Trophoblast cell (in vitro differentiated cells and primary cell): ENCODE data around the gene GOLGA6B.
"Not testable (repeated sequence)": the region's sequence is repeated elsewhere in the genome, so short reads cannot be mapped to it uniquely, and the experiment has no call there.

Experiments used
- DNase-seq, 2 donors: peaks; one replicate each; pipeline ENCODE4 v3.0.0-alpha.2; 2016
- H2AFZ ChIP-seq: 2 replicates; pipeline ENCODE4 v1.6.1; 2013; ENCODE audit warnings: low read length, moderate library complexity, mild to moderate bottlenecking; ENCODE audit not compliant: insufficient read depth, poor library complexity
- H2AK5ac ChIP-seq: 2 replicates; pipeline ENCODE4 v1.6.1; 2013; ENCODE audit warnings: mild to moderate bottlenecking, low read length
- H2BK120ac ChIP-seq: 2 replicates; pipeline ENCODE4 v1.6.1; 2013; ENCODE audit warnings: low read length, mild to moderate bottlenecking, moderate library complexity; ENCODE audit not compliant: insufficient read depth, poor library complexity
- H2BK12ac ChIP-seq: 2 replicates; pipeline ENCODE4 v1.6.1; 2013; ENCODE audit warnings: mild to moderate bottlenecking, low read length, moderate library complexity
- H2BK5ac ChIP-seq: 2 replicates; pipeline ENCODE4 v1.6.1; 2013; ENCODE audit warnings: low read length, low read depth, moderate library complexity, mild to moderate bottlenecking; ENCODE audit not compliant: poor library complexity
- H3K14ac ChIP-seq: 2 replicates; pipeline ENCODE4 v1.6.1; 2013; ENCODE audit warnings: mild to moderate bottlenecking, low read length
- H3K18ac ChIP-seq: 2 replicates; pipeline ENCODE4 v1.6.1; 2013; ENCODE audit warnings: mild to moderate bottlenecking, low read length
- H3K23ac ChIP-seq: 2 replicates; pipeline ENCODE4 v1.6.1; 2013; ENCODE audit warnings: low read length
- H3K27ac ChIP-seq: 2 replicates; pipeline ENCODE4 v1.5.1; 2013; ENCODE audit warnings: low read depth, mild to moderate bottlenecking, inconsistent platforms, low read length, moderate library complexity
- H3K27me3 ChIP-seq: 2 replicates; pipeline ENCODE4 v1.6.1; 2013; ENCODE audit warnings: inconsistent platforms, mild to moderate bottlenecking, low read length, moderate library complexity; ENCODE audit not compliant: insufficient read depth
- H3K36me3 ChIP-seq, 2 experiments: 1 replicate in 1 of 2; 2 replicates in 1 of 2; pipeline ENCODE4 v1.6.1; 2013; ENCODE audit warnings: low read length in 2 of 2, mild to moderate bottlenecking in 2 of 2, moderate library complexity in 1 of 2; ENCODE audit not compliant: insufficient read depth in 2 of 2, control insufficient read depth in 1 of 2
- H3K4ac ChIP-seq: 2 replicates; pipeline ENCODE4 v1.6.1; 2013; ENCODE audit warnings: low read depth, mild to moderate bottlenecking, low read length, moderate library complexity
- H3K4me1 ChIP-seq, 2 experiments: 1 replicate in 1 of 2; 2 replicates in 1 of 2; pipeline ENCODE4 v1.6.1; 2013; ENCODE audit warnings: low read length in 2 of 2, mild to moderate bottlenecking in 2 of 2, moderate library complexity in 1 of 2; ENCODE audit not compliant: insufficient read depth in 2 of 2, control insufficient read depth in 1 of 2
- H3K4me2 ChIP-seq: 2 replicates; pipeline ENCODE4 v1.6.1; 2013; ENCODE audit warnings: inconsistent platforms, mild to moderate bottlenecking, low read length, moderate library complexity
- H3K4me3 ChIP-seq: 2 replicates; pipeline ENCODE4 v1.5.1; 2013; ENCODE audit warnings: mild to moderate bottlenecking, low read depth, low read length, inconsistent platforms
- H3K79me1 ChIP-seq: one replicate; pipeline ENCODE4 v1.6.1; 2013; ENCODE audit warnings: low read length
- H3K79me2 ChIP-seq: 2 replicates; pipeline ENCODE4 v1.6.1; 2013; ENCODE audit warnings: low read length, mild to moderate bottlenecking; ENCODE audit not compliant: control insufficient read depth, insufficient read depth, poor library complexity
- H3K9ac ChIP-seq: 2 replicates; pipeline ENCODE4 v1.6.1; 2013; ENCODE audit warnings: mild to moderate bottlenecking, low read length
- H3K9me3 ChIP-seq: 2 replicates; pipeline ENCODE4 v1.6.1; 2013; ENCODE audit warnings: low read depth, mild to moderate bottlenecking, control low read depth, inconsistent platforms, low read length; ENCODE audit not compliant: insufficient read depth
- H4K12ac ChIP-seq: 2 replicates; pipeline ENCODE4 v1.6.1; 2013; ENCODE audit warnings: low read depth, mild to moderate bottlenecking, low read length, moderate library complexity
- H4K8ac ChIP-seq: 2 replicates; pipeline ENCODE4 v1.6.1; 2013; ENCODE audit warnings: low read depth, mild to moderate bottlenecking, low read length, moderate library complexity
- H4K91ac ChIP-seq: one replicate; pipeline ENCODE4 v1.6.1; 2013; ENCODE audit warnings: low read depth, mild to moderate bottlenecking, low read length, moderate library complexity
- WGBS: extraction: QIAGEN DNeasy Blood & Tissue Kit; methylation state at CpG from one replicate; pipeline ENCODE4 v1.1.7; 2013; ENCODE audit warnings: missing lambda C conversion rate; ENCODE audit not compliant: insufficient read length, insufficient coverage; ENCODE audit errors: extremely low coverage; 5-methylcytosine and 5-hydroxymethylcytosine counted together

GOLGA6B gene

DNA sequence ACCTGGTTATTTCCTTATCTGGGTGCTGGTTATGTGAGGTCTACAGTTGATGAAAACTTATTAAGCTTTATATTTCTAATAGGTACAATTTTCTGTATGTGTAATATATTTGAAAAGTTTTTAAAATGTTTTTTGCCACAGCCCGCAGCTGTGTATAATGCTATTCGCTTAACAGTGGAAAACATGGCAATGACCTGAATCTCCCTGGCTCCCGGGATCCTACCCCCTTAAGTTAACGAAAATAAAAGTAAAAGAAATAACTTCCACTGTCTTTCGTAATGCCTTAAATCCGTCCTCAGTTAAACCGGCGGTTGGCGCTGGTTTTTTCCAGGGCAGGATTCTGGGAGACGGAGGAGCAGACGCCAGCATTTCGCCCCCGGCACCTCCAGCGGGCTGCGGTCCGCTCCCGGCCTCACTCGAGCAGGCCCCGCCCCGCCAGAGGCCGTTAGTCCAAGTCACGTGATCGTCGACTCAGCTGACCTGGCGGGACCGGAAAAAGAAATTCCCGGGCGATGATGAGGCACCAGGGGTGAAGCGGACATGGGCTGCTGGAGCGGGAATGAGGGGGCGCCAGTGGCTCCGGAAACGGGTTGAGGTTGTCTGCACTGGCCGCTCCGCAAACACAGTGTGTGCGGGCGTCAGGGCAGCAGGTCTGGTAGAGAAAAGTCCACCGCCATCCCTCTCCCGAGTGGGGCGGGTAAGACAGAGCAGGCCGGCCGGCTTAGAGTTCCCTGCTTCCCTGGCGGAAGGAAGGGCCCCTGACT is 17.8 kb upstream of the GOLGA6B start:
- Histone ChIP-seq H3K4me2 (peak overlapping the region; percentile 51), H4K12ac (peak overlapping the region; percentile 59), H4K8ac (peak overlapping the region; percentile 66)
- not testable (repeated sequence) for H2BK5ac ChIP-seq, H3K14ac ChIP-seq, H3K27me3 ChIP-seq, H3K18ac ChIP-seq, H3K4me1 ChIP-seq, H3K27ac ChIP-seq, H2AK5ac ChIP-seq, H4K91ac ChIP-seq, H3K4me3 ChIP-seq, H3K9me3 ChIP-seq, H3K9ac ChIP-seq, H3K23ac ChIP-seq, H3K4ac ChIP-seq, H2AFZ ChIP-seq, H3K79me2 ChIP-seq, H3K79me1 ChIP-seq, H2BK12ac ChIP-seq, H3K36me3 ChIP-seq, H2BK120ac ChIP-seq
- peak; percentile 62 to 77 for DNase-seq
- no CpG with 5 or more reads among the region's 43 CpGs for WGBS

DNA sequence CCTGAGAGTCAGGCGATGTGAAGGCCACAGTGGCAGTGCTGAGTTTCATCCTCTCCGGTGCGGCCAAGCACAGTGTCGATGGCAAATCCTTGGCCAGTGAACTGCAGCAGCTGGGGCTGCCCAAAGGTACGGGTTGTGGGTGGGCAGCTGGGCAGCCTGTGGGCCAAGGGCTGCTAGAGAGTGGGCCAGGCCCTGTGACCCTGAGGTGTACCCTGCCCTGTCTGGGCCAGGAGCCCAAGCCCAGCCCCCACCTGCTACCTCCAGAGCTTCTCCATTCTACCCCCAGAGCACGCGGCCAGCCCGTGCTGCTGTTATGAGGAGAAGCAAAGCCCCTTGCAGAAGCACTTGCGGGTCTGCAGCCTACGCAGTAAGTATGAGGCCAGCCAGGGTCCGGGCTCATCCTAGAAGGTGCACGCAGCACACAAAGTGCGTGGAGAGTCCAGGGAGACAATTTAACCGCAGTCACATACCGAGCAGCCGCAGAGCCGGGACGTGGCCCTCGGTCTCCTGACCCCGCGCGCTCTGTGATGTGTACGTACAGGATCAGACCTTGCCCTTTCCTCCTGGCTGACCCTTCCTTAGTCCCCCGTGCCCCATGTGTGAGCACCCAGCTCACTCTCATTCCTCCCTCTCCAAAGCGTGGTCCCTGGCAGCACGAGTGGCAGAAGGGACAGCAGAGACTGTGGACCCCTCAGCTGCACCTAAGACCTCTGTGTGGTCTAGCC is 14.6 kb upstream of the GOLGA6B start:
- H2AFZ ChIP-seq, H3K79me2 ChIP-seq, H3K27ac ChIP-seq, H3K4me3 ChIP-seq, H4K12ac ChIP-seq, H4K8ac ChIP-seq, H3K9me3 ChIP-seq, H3K14ac ChIP-seq, H3K4me1 ChIP-seq, H2BK120ac ChIP-seq, H2BK12ac ChIP-seq, H3K79me1 ChIP-seq, H2AK5ac ChIP-seq, H3K4ac ChIP-seq, H2BK5ac ChIP-seq, H3K27me3 ChIP-seq, H3K23ac ChIP-seq, H3K36me3 ChIP-seq, H3K9ac ChIP-seq, DNase-seq, H4K91ac ChIP-seq, H3K18ac ChIP-seq, H3K4me2 ChIP-seq: not testable (repeated sequence)
- WGBS: no CpG with 5 or more reads among the region's 26 CpGs

DNA sequence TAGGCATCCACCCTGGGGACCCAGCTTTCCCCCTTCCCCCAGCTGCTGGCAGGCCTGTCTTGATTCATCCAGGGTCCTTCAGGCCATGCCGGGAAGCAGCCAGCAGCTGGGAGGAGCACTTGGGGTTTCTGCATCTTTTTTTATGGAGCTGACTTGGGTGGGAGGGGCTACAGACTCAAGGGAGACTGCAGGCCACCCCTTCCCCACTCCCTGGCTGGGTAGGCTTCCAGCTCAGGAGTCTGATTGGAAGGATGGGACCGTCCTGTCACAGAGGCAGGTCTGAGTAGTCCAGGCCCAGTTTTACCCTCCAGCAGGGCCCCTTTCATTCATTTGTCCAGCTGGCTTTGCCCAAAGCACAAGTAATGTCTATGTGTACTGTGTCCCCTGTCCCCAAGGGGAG is 12.2 kb upstream of the GOLGA6B start:
- not testable (repeated sequence) for H3K9ac ChIP-seq, H3K18ac ChIP-seq, H4K91ac ChIP-seq, H3K36me3 ChIP-seq, H3K79me1 ChIP-seq, H3K9me3 ChIP-seq, H3K27ac ChIP-seq, H4K12ac ChIP-seq, H3K4me2 ChIP-seq, H2BK120ac ChIP-seq, H2AK5ac ChIP-seq, H2BK12ac ChIP-seq, H3K4ac ChIP-seq, H3K23ac ChIP-seq, DNase-seq, H3K4me3 ChIP-seq, H4K8ac ChIP-seq, H3K14ac ChIP-seq, H3K4me1 ChIP-seq, H3K79me2 ChIP-seq, H2AFZ ChIP-seq, H2BK5ac ChIP-seq, H3K27me3 ChIP-seq
- no CpG with 5 or more reads among the region's 2 CpGs for WGBS

DNA sequence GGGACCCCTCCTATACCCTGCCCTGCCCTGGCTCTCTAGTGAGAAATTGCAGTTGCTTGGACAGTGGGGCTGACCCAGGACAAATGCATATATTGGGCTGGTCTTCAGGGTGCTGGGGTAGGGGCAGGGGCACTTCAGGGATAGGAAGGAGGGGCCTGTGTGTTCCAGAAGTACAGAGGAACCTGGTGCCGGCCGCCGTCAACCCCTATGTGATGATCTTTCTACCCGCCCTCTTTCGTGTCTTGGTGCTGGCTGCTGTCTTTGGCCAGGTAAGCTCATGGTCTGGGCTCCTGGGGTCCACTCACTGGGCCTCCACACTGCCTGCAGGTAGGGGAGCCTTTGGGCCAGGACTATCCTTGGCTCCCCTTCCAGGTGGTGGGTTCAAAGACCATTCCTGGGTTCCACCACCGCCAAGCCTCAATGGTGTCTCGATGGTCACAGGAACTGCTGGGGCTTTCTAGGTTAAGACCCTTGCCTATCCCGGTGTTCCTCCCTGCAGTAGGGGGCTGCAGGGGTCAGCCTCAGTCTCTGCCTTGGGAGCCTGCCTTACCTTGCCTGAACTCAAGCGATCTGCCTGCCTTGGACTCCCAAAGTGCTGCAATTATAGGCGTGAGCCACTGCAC is 5.8 kb upstream of the GOLGA6B start:
- not testable (repeated sequence) for H3K4ac ChIP-seq, H3K79me2 ChIP-seq, H4K12ac ChIP-seq, H3K27me3 ChIP-seq, H3K4me1 ChIP-seq, H3K23ac ChIP-seq, H4K8ac ChIP-seq, H3K4me2 ChIP-seq, DNase-seq, H2AFZ ChIP-seq, H4K91ac ChIP-seq, H3K14ac ChIP-seq, H2BK12ac ChIP-seq, H3K18ac ChIP-seq, H3K27ac ChIP-seq, H3K36me3 ChIP-seq, H2BK120ac ChIP-seq, H3K79me1 ChIP-seq, H2AK5ac ChIP-seq, H3K4me3 ChIP-seq, H2BK5ac ChIP-seq, H3K9ac ChIP-seq, H3K9me3 ChIP-seq
- no CpG with 5 or more reads among the region's 10 CpGs for WGBS
